WTC11 (cell line): ENCODE measurements around the gene ITSN1.

Experiments used
- TF ChIP-seq, protein P1 (sequence below): sonication (generic); formaldehyde crosslinking; IDR thresholded peaks from 2 replicates; pipeline ENCODE4 v1.8.1; 2023; ENCODE audit warnings: mild to moderate bottlenecking, missing genetic modification reagents
- TF ChIP-seq, protein P2 (sequence below): fragments of 200-600 bp; IDR thresholded peaks from 2 replicates; pipeline ENCODE4 v1.8.0; 2022; ENCODE audit warnings: antibody characterized with exemption
- TF ChIP-seq, protein P3 (sequence below): sonication (generic); formaldehyde crosslinking; conservative IDR thresholded peaks from 2 replicates; pipeline ENCODE4 v1.8.1; 2023; ENCODE audit warnings: mild to moderate bottlenecking, low read depth, missing genetic modification reagents, moderate library complexity

DNA sequence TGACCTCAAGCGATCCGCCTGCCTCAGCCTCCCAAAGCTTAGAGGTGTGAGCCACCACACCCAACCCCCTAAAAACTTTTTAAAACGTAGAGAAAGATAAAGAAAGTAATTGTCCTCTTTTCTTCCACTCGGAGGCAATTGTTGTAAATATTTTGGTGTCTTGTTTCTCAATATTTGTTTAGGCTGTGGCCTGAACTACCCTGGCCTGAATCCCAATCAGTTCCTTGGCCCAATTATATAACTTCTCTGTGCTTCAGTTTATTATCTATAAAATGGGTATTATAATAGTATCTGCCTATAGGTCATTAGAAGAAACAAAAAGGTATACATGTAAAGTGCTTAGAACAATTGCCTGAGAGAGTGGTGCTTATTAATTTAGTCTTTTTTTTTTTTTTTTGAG is 275.1 kb downstream of the ITSN1 start:
- TF ChIP-seq, protein P1, sequence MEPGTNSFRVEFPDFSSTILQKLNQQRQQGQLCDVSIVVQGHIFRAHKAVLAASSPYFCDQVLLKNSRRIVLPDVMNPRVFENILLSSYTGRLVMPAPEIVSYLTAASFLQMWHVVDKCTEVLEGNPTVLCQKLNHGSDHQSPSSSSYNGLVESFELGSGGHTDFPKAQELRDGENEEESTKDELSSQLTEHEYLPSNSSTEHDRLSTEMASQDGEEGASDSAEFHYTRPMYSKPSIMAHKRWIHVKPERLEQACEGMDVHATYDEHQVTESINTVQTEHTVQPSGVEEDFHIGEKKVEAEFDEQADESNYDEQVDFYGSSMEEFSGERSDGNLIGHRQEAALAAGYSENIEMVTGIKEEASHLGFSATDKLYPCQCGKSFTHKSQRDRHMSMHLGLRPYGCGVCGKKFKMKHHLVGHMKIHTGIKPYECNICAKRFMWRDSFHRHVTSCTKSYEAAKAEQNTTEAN (CRISPR knock-in tag): no peak
- TF ChIP-seq, protein P2, sequence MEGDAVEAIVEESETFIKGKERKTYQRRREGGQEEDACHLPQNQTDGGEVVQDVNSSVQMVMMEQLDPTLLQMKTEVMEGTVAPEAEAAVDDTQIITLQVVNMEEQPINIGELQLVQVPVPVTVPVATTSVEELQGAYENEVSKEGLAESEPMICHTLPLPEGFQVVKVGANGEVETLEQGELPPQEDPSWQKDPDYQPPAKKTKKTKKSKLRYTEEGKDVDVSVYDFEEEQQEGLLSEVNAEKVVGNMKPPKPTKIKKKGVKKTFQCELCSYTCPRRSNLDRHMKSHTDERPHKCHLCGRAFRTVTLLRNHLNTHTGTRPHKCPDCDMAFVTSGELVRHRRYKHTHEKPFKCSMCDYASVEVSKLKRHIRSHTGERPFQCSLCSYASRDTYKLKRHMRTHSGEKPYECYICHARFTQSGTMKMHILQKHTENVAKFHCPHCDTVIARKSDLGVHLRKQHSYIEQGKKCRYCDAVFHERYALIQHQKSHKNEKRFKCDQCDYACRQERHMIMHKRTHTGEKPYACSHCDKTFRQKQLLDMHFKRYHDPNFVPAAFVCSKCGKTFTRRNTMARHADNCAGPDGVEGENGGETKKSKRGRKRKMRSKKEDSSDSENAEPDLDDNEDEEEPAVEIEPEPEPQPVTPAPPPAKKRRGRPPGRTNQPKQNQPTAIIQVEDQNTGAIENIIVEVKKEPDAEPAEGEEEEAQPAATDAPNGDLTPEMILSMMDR: no peak
- TF ChIP-seq, protein P3, sequence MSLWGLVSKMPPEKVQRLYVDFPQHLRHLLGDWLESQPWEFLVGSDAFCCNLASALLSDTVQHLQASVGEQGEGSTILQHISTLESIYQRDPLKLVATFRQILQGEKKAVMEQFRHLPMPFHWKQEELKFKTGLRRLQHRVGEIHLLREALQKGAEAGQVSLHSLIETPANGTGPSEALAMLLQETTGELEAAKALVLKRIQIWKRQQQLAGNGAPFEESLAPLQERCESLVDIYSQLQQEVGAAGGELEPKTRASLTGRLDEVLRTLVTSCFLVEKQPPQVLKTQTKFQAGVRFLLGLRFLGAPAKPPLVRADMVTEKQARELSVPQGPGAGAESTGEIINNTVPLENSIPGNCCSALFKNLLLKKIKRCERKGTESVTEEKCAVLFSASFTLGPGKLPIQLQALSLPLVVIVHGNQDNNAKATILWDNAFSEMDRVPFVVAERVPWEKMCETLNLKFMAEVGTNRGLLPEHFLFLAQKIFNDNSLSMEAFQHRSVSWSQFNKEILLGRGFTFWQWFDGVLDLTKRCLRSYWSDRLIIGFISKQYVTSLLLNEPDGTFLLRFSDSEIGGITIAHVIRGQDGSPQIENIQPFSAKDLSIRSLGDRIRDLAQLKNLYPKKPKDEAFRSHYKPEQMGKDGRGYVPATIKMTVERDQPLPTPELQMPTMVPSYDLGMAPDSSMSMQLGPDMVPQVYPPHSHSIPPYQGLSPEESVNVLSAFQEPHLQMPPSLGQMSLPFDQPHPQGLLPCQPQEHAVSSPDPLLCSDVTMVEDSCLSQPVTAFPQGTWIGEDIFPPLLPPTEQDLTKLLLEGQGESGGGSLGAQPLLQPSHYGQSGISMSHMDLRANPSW (CRISPR knock-in tag): no peak
